ENCODE data around the gene BCCIP.
A peak's percentile ranks its signal among the peaks of the same experiment; 100 is the strongest.

BCCIP gene

GRCh38 chr10:125795637-125796190 is 27.6 kb upstream of the BCCIP start:
- no peak for DNase-seq
- in situ Hi-C loops (cut with HindIII; ENCODE audit: low pct_ligation_motif_present, low pct_unique_long_range_greater_than_20kb, low sequenced_read_pairs): no loop called here

GRCh38 chr10:125797424-125797823 is 25.9 kb upstream of the BCCIP start:
- in situ Hi-C loops (cut with HindIII; ENCODE audit: low pct_ligation_motif_present, low pct_unique_long_range_greater_than_20kb, low sequenced_read_pairs): no loop called here
- no peak for DNase-seq

- in situ Hi-C loops (cut with HindIII; ENCODE audit: low pct_ligation_motif_present, low pct_unique_long_range_greater_than_20kb, low sequenced_read_pairs): no loop called here
- peak; percentile 68 for DNase-seq
These were observed 25.2 kb upstream of the BCCIP start for GRCh38 chr10:125797994-125798662.

GRCh38 chr10:125799451-125800182 is 23.7 kb upstream of the BCCIP start:
- in situ Hi-C loops (cut with HindIII; ENCODE audit: low pct_ligation_motif_present, low pct_unique_long_range_greater_than_20kb, low sequenced_read_pairs): no loop called here

GRCh38 chr10:125801574-125801973 is 21.8 kb upstream of the BCCIP start:
- DNase-seq: no peak
- in situ Hi-C loops (cut with HindIII; ENCODE audit: low pct_ligation_motif_present, low pct_unique_long_range_greater_than_20kb, low sequenced_read_pairs): no loop called here

More at GRCh38 chr10:125799451-125800182, 23.7 kb upstream of the BCCIP start:
- DNase-seq: no peak

- no peak for DNase-seq
- in situ Hi-C loops (cut with HindIII; ENCODE audit: low pct_ligation_motif_present, low pct_unique_long_range_greater_than_20kb, low sequenced_read_pairs): no loop called here
These were observed 21.2 kb upstream of the BCCIP start for GRCh38 chr10:125802131-125802530.

GRCh38 chr10:125802739-125803138 is 20.6 kb upstream of the BCCIP start:
- DNase-seq: no peak
- in situ Hi-C loops (cut with HindIII; ENCODE audit: low pct_ligation_motif_present, low pct_unique_long_range_greater_than_20kb, low sequenced_read_pairs): no loop called here

GRCh38 chr10:125808047-125808446 is 15.3 kb upstream of the BCCIP start:
- in situ Hi-C loops (cut with HindIII; ENCODE audit: low pct_ligation_motif_present, low pct_unique_long_range_greater_than_20kb, low sequenced_read_pairs): no loop called here
- no peak for DNase-seq

GRCh38 chr10:125811251-125811650 is 12.1 kb upstream of the BCCIP start:
- DNase-seq: no peak
- in situ Hi-C loops (cut with HindIII; ENCODE audit: low pct_ligation_motif_present, low pct_unique_long_range_greater_than_20kb, low sequenced_read_pairs): no loop called here

- in situ Hi-C loops (cut with HindIII; ENCODE audit: low pct_ligation_motif_present, low pct_unique_long_range_greater_than_20kb, low sequenced_read_pairs): no loop called here
- no peak for DNase-seq
These were observed 11.1 kb upstream of the BCCIP start for GRCh38 chr10:125812128-125812750.

- no peak for DNase-seq
- in situ Hi-C loops (cut with HindIII; ENCODE audit: low pct_ligation_motif_present, low pct_unique_long_range_greater_than_20kb, low sequenced_read_pairs): no loop called here
These were observed 7.6 kb upstream of the BCCIP start for GRCh38 chr10:125815764-125816163.

GRCh38 chr10:125816548-125816947 is 6.8 kb upstream of the BCCIP start:
- in situ Hi-C loops (cut with HindIII; ENCODE audit: low pct_ligation_motif_present, low pct_unique_long_range_greater_than_20kb, low sequenced_read_pairs): no loop called here
- DNase-seq: no peak

- DNase-seq: no peak
- in situ Hi-C loops (cut with HindIII; ENCODE audit: low pct_ligation_motif_present, low pct_unique_long_range_greater_than_20kb, low sequenced_read_pairs): no loop called here
These were observed 5.9 kb upstream of the BCCIP start for GRCh38 chr10:125817337-125817946.

GRCh38 chr10:125820701-125821100 is 2.6 kb upstream of the BCCIP start:
- DNase-seq: no peak
- in situ Hi-C loops (cut with HindIII; ENCODE audit: low pct_ligation_motif_present, low pct_unique_long_range_greater_than_20kb, low sequenced_read_pairs): no loop called here

GRCh38 chr10:125823663-125824251 is 411 bp downstream of the BCCIP start:
- DNase-seq: peak; percentile 26
- in situ Hi-C loops (cut with HindIII; ENCODE audit: low pct_ligation_motif_present, low pct_unique_long_range_greater_than_20kb, low sequenced_read_pairs): no loop called here

- DNase-seq: peak; percentile 40
- in situ Hi-C loops (cut with HindIII; ENCODE audit: low pct_ligation_motif_present, low pct_unique_long_range_greater_than_20kb, low sequenced_read_pairs): no loop called here
These were observed 1.4 kb downstream of the BCCIP start for GRCh38 chr10:125824736-125825135.

GRCh38 chr10:125827133-125827532 is 3.8 kb downstream of the BCCIP start:
- DNase-seq: no peak
- in situ Hi-C loops (cut with HindIII; ENCODE audit: low pct_ligation_motif_present, low pct_unique_long_range_greater_than_20kb, low sequenced_read_pairs): no loop called here

- DNase-seq: no peak
- in situ Hi-C loops (cut with HindIII; ENCODE audit: low pct_ligation_motif_present, low pct_unique_long_range_greater_than_20kb, low sequenced_read_pairs): no loop called here
These were observed 5.0 kb downstream of the BCCIP start for GRCh38 chr10:125828311-125828710.

GRCh38 chr10:125836746-125837145 is 13.4 kb downstream of the BCCIP start:
- DNase-seq: no peak
- in situ Hi-C loops (cut with HindIII; ENCODE audit: low pct_ligation_motif_present, low pct_unique_long_range_greater_than_20kb, low sequenced_read_pairs): no loop called here

All from ACHN (cell line).